ENCODE measurements around the gene CRHBP. TPM values are rescaled to one million over a fixed set of nuclear protein-coding genes. Genes with fewer than 3 reads are reported as not detected.
A peak's percentile ranks its signal among the peaks of the same experiment; 100 is the strongest.

Gene CRHBP
- total RNA-seq, 1 donor from 2014 or later: 4.7 TPM

DNA sequence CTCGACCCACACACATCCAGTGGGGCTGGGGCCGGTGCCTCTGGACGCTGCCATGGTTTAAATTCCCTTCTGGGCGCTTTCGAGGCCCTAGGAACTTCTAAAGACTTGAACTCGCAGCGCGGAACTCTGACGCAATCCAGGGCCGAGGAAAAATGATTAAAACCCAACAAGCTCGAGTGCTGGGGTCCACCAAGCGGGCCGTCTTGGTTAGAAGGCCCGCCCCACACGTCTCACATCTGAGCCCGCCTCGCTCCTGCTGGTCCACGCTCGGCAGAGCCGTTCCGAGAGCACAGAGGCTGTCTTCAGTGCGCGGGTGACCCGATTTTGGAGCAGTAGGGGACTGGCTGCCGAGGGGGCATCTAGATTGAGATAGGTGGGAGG, 1.5 kb downstream of the CRHBP start:
- H3K4me1 ChIP-seq (ENCODE audit: insufficient read depth, low read length): peaks cover 16% of the 10 kb centered on the region
- H3K4me1 Mint-ChIP-seq (ENCODE audit: low read depth, unreplicated experiment): peaks cover 15% of the 10 kb centered on the region
- H3K27ac Mint-ChIP-seq (ENCODE audit: unreplicated experiment): no peak overlapping the region
- no peaks in the 10 kb centered on the region for H3K36me3 ChIP-seq (ENCODE audit: insufficient read depth, low read length)
- no peak overlapping the region for H3K27ac ChIP-seq (ENCODE audit: low read depth, low read length)
- no peaks in the 10 kb centered on the region for H3K79me2 ChIP-seq (ENCODE audit: insufficient read depth, low read length)
- peak overlapping the region; percentile 83 for H3K4me3 Mint-ChIP-seq (ENCODE audit: unreplicated experiment)
- peak overlapping the region; percentile 65 for H3K4me3 ChIP-seq (ENCODE audit: insufficient read depth, low read depth, low read length)
- no peaks in the 10 kb centered on the region for H3K9me3 ChIP-seq (ENCODE audit: insufficient read depth, low read depth, low read length)
- no peaks in the 10 kb centered on the region for H3K9me3 Mint-ChIP-seq (ENCODE audit: unreplicated experiment)
- peaks cover 6% of the 10 kb centered on the region for H3K27me3 ChIP-seq (ENCODE audit: insufficient read depth, low read length)
- H3K4me2 ChIP-seq (ENCODE audit: low read length): peak overlapping the region; percentile 93
- H3K9ac ChIP-seq (ENCODE audit: low read length): peak overlapping the region; percentile 63
- H3K27me3 Mint-ChIP-seq (ENCODE audit: low read depth, unreplicated experiment): peaks cover 29% of the 10 kb centered on the region
- H2AFZ ChIP-seq (ENCODE audit: low read depth, low read length): peak overlapping the region; percentile 95
- H4K20me1 ChIP-seq (ENCODE audit: insufficient read depth, low read length): no peaks in the 10 kb centered on the region
- peaks cover 2% of the 10 kb centered on the region for H3K36me3 Mint-ChIP-seq (ENCODE audit: low read depth, unreplicated experiment)
- FAIRE-seq (no peak), DNase-seq (ENCODE audit: low read depth) (no peak)
- no peak for TF ChIP-seq EZH2 (IDR thresholded peaks at IDR 0.05; ENCODE audit: insufficient read depth, low read length)

DNA sequence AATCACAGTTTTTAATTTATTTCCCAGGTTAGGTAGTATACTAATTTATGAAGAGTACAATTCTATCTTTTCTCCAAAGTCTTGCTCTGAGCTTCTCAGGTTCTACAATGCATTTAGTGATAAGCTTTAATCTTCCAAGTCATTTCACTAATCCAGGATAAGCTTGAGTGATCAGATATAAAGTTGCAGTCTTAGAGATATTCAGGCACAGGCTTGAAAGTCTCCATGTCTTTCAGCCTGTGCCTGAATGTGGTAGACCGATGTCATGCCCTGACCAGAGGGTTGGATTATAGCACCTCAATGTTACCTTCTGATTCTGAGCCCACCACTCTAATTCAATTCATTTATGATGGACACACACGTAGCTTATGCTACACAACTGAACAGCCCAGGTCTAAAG, 3.2 kb downstream of the CRHBP start:
- FAIRE-seq: no peak

DNA sequence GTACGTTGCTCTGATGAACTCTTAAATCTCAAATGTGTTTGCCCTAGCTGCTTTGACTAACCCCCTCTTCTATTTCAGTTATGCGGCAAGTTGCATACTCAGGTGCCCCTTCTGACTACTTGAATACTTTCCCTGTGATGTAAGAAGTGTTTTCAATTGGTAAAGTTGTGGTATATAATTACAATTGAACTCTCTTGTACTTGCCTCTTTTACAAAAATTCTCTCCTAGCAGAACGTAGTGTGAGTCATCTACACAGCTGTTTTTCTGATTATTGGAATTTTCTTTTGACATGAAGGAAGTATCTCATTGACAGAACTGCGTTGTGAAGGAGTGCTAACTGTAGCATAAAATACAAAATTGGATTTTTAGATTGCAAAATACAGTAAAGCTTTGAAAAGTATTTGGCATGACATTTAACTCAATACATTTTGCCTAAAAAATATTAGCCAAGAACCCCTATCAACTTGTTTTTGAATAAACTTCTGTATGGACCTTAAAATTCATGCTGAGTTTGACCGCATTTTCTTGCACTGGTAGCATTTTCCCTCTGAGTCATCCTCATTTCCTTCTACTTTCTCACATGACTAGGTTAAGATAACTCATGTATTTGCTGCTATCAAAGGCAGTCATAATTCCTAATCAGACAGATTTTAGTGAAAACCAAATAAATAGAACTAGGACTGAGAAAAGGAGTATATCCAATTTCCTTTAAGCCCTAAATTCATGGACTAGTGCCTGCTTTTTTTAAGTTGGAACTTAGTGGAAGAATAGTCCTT, 6.3 kb downstream of the CRHBP start:
- peaks cover 25% of the 10 kb centered on the region for H3K4me1 Mint-ChIP-seq (ENCODE audit: low read depth, unreplicated experiment)
- H3K27ac Mint-ChIP-seq (ENCODE audit: unreplicated experiment): peak overlapping the region; percentile 93
- peaks cover 11% of the 10 kb centered on the region for H3K27me3 Mint-ChIP-seq (ENCODE audit: low read depth, unreplicated experiment)
- H3K27me3 ChIP-seq (ENCODE audit: insufficient read depth, low read length): peaks cover 6% of the 10 kb centered on the region
- peak overlapping the region; percentile 83 for H3K27ac ChIP-seq (ENCODE audit: low read depth, low read length)
- H3K79me2 ChIP-seq (ENCODE audit: insufficient read depth, low read length): no peaks in the 10 kb centered on the region
- no peak overlapping the region for H3K4me3 ChIP-seq (ENCODE audit: insufficient read depth, low read depth, low read length)
- no peaks in the 10 kb centered on the region for H3K36me3 ChIP-seq (ENCODE audit: insufficient read depth, low read length)
- peak overlapping the region; percentile 80 for H3K4me2 ChIP-seq (ENCODE audit: low read length)
- no peak for TF ChIP-seq EZH2 (IDR thresholded peaks at IDR 0.05; ENCODE audit: insufficient read depth, low read length)
- TF ChIP-seq, protein P1, sequence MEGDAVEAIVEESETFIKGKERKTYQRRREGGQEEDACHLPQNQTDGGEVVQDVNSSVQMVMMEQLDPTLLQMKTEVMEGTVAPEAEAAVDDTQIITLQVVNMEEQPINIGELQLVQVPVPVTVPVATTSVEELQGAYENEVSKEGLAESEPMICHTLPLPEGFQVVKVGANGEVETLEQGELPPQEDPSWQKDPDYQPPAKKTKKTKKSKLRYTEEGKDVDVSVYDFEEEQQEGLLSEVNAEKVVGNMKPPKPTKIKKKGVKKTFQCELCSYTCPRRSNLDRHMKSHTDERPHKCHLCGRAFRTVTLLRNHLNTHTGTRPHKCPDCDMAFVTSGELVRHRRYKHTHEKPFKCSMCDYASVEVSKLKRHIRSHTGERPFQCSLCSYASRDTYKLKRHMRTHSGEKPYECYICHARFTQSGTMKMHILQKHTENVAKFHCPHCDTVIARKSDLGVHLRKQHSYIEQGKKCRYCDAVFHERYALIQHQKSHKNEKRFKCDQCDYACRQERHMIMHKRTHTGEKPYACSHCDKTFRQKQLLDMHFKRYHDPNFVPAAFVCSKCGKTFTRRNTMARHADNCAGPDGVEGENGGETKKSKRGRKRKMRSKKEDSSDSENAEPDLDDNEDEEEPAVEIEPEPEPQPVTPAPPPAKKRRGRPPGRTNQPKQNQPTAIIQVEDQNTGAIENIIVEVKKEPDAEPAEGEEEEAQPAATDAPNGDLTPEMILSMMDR (IDR thresholded peaks at IDR 0.05; ENCODE audit: insufficient read depth, low read depth, low read length): no peak
- H4K20me1 ChIP-seq (ENCODE audit: insufficient read depth, low read length): no peaks in the 10 kb centered on the region
- peak overlapping the region; percentile 65 for H3K9ac ChIP-seq (ENCODE audit: low read length)
- no peaks in the 10 kb centered on the region for H3K9me3 ChIP-seq (ENCODE audit: insufficient read depth, low read depth, low read length)
- FAIRE-seq (peak; percentile 93), DNase-seq (ENCODE audit: low read depth) (peak; percentile 94)
- peaks cover 2% of the 10 kb centered on the region for H3K36me3 Mint-ChIP-seq (ENCODE audit: low read depth, unreplicated experiment)
- H3K4me3 Mint-ChIP-seq (ENCODE audit: unreplicated experiment): no peak overlapping the region
- H3K4me1 ChIP-seq (ENCODE audit: insufficient read depth, low read length): peaks cover 27% of the 10 kb centered on the region
- no peaks in the 10 kb centered on the region for H3K9me3 Mint-ChIP-seq (ENCODE audit: unreplicated experiment)
- H2AFZ ChIP-seq (ENCODE audit: low read depth, low read length): no peak overlapping the region

More for the DNA sequence above, 3.2 kb downstream of the CRHBP start:
- Mint-ChIP-seq H3K36me3 (ENCODE audit: low read depth, unreplicated experiment) (peaks cover 2% of the 10 kb centered on the region), H3K27ac (ENCODE audit: unreplicated experiment) (no peak overlapping the region), H3K4me1 (ENCODE audit: low read depth, unreplicated experiment) (peaks cover 26% of the 10 kb centered on the region), H3K27me3 (ENCODE audit: low read depth, unreplicated experiment) (peaks cover 26% of the 10 kb centered on the region), H3K9me3 (ENCODE audit: unreplicated experiment) (no peaks in the 10 kb centered on the region), H3K4me3 (ENCODE audit: unreplicated experiment) (no peak overlapping the region)
- TF ChIP-seq, protein P1 (IDR thresholded peaks at IDR 0.05; ENCODE audit: insufficient read depth, low read depth, low read length): no peak
- no peak for TF ChIP-seq EZH2 (IDR thresholded peaks at IDR 0.05; ENCODE audit: insufficient read depth, low read length)
- H4K20me1 ChIP-seq (ENCODE audit: insufficient read depth, low read length): no peaks in the 10 kb centered on the region
- no peaks in the 10 kb centered on the region for H3K9me3 ChIP-seq (ENCODE audit: insufficient read depth, low read depth, low read length)
- peaks cover 28% of the 10 kb centered on the region for H3K4me1 ChIP-seq (ENCODE audit: insufficient read depth, low read length)
- H3K79me2 ChIP-seq (ENCODE audit: insufficient read depth, low read length): no peaks in the 10 kb centered on the region
- H3K4me2 ChIP-seq (ENCODE audit: low read length): no peak overlapping the region
- H3K4me3 ChIP-seq (ENCODE audit: insufficient read depth, low read depth, low read length): no peak overlapping the region
- H3K9ac ChIP-seq (ENCODE audit: low read length): no peak overlapping the region
- peaks cover 6% of the 10 kb centered on the region for H3K27me3 ChIP-seq (ENCODE audit: insufficient read depth, low read length)
- H2AFZ ChIP-seq (ENCODE audit: low read depth, low read length): no peak overlapping the region
- no peak for DNase-seq (ENCODE audit: low read depth)
- no peaks in the 10 kb centered on the region for H3K36me3 ChIP-seq (ENCODE audit: insufficient read depth, low read length)
- H3K27ac ChIP-seq (ENCODE audit: low read depth, low read length): no peak overlapping the region

All from astrocyte (in vitro differentiated cells and primary cell).